ENCODE data around the gene NAA15. TPM values are rescaled to one million over a fixed set of nuclear protein-coding genes. Genes with fewer than 3 reads are reported as not detected.
"Not testable (repeated sequence)": the region's sequence is repeated elsewhere in the genome, so short reads cannot be mapped to it uniquely, and the experiment has no call there.

Gene NAA15
- total RNA-seq, 2 donors from 2014 or later: 55.2 to 62.1 TPM

DNA sequence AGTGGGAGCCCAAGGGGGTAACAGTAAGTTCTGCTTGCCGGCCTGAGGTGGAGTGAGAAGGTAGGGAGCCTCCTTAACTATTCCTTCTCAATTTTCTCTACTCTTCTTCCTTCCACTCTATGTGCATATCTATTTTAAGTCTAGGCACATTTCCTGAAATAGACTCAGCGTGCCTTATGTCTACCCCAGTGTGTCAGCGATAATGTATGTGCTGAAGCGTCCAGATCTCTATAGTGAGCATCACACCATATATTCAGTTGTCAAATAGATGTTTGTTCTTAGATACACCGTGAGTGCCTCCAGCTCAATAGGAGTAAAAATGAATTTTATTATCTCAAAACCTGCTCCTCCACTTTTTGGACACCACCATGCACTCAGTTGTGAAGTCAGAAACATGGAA lies 101.1 kb downstream of the NAA15 start:
- H3K9me3 ChIP-seq (ENCODE audit: control insufficient read depth, low read length, poor library complexity, severe bottlenecking): no peaks in the 10 kb centered on the region
- ATAC-seq (no peak), DNase-seq (no peak)
- Mint-ChIP-seq H3K27ac (no peak overlapping the region), H3K27me3 (no peaks in the 10 kb centered on the region), H3K4me1 (peaks cover 5% of the 10 kb centered on the region), H3K4me3 (no peak overlapping the region), H3K36me3 (ENCODE audit: low read depth) (peaks cover under 1% of the 10 kb centered on the region)

- no peak for ATAC-seq
- Mint-ChIP-seq H3K27ac (no peak overlapping the region), H3K4me1 (peaks cover 5% of the 10 kb centered on the region), H3K4me3 (no peak overlapping the region), H3K27me3 (no peaks in the 10 kb centered on the region), H3K36me3 (ENCODE audit: low read depth) (peaks cover 2% of the 10 kb centered on the region)
- H3K9me3 ChIP-seq (ENCODE audit: control insufficient read depth, low read length, poor library complexity, severe bottlenecking): no peaks in the 10 kb centered on the region
- DNase-seq: no peak
These were observed 102.2 kb downstream of the NAA15 start for GRCh38 chr4:139403462-139403861.

DNA sequence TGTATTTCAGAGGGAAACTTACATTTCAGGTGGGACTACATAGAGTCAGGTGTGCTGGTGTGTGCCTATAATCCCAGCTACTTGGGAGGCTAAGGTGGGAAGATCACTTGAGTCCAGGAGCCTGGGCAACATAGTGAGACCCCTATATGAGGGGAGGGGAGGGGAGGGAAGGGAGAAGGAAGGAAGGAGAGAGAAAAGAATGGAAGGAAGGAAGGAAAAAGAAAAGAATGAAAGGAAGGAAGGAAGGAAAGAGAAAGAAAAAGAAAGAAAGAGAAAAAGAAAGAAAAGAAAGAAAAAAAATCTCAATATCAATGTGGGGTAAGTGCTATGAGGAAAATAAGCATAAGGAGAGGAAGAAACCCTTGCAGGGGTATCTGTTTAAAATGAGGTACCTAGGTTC lies 109.0 kb downstream of the NAA15 start:
- peak overlapping the region; percentile 12 for H3K27ac Mint-ChIP-seq
- no peak overlapping the region for H3K4me3 Mint-ChIP-seq
- ATAC-seq (no peak), DNase-seq (no peak)
- H3K27me3 Mint-ChIP-seq: no peaks in the 10 kb centered on the region
- peaks cover 9% of the 10 kb centered on the region for H3K36me3 Mint-ChIP-seq (ENCODE audit: low read depth)
- H3K4me1 Mint-ChIP-seq: peaks cover 2% of the 10 kb centered on the region
- no peaks in the 10 kb centered on the region for H3K9me3 ChIP-seq (ENCODE audit: control insufficient read depth, low read length, poor library complexity, severe bottlenecking)

GRCh38 chr4:139414671-139415210 lies 113.4 kb downstream of the NAA15 start:
- H3K27ac Mint-ChIP-seq: not testable (repeated sequence)

GRCh38 chr4:139416073-139416673 lies 114.9 kb downstream of the NAA15 start:
- Mint-ChIP-seq H3K4me3 (no peak overlapping the region), H3K27me3 (no peaks in the 10 kb centered on the region), H3K36me3 (ENCODE audit: low read depth) (peaks cover 4% of the 10 kb centered on the region), H3K4me1 (peaks cover 7% of the 10 kb centered on the region), H3K27ac (no peak overlapping the region)
- DNase-seq (no peak), ATAC-seq (peak; percentile 49)
- no peaks in the 10 kb centered on the region for H3K9me3 ChIP-seq (ENCODE audit: control insufficient read depth, low read length, poor library complexity, severe bottlenecking)

More at GRCh38 chr4:139414671-139415210, 113.4 kb downstream of the NAA15 start:
- not testable (repeated sequence) for ATAC-seq; H3K36me3 Mint-ChIP-seq (ENCODE audit: low read depth); H3K27me3 Mint-ChIP-seq; H3K4me3 Mint-ChIP-seq; H3K9me3 ChIP-seq (ENCODE audit: control insufficient read depth, low read length, poor library complexity, severe bottlenecking); DNase-seq; H3K4me1 Mint-ChIP-seq

- no peak for DNase-seq
- Mint-ChIP-seq H3K4me1 (peaks cover 7% of the 10 kb centered on the region), H3K27ac (no peak overlapping the region), H3K27me3 (no peaks in the 10 kb centered on the region), H3K4me3 (no peak overlapping the region), H3K36me3 (ENCODE audit: low read depth) (peaks cover 4% of the 10 kb centered on the region)
- ATAC-seq: peak; percentile 50
- no peaks in the 10 kb centered on the region for H3K9me3 ChIP-seq (ENCODE audit: control insufficient read depth, low read length, poor library complexity, severe bottlenecking)
These were observed 118.1 kb downstream of the NAA15 start for GRCh38 chr4:139419388-139419914.

- Mint-ChIP-seq H3K4me1 (peaks cover 7% of the 10 kb centered on the region), H3K27me3 (no peaks in the 10 kb centered on the region), H3K36me3 (ENCODE audit: low read depth) (peaks cover 4% of the 10 kb centered on the region), H3K27ac (no peak overlapping the region), H3K4me3 (no peak overlapping the region)
- DNase-seq: no peak
- H3K9me3 ChIP-seq (ENCODE audit: control insufficient read depth, low read length, poor library complexity, severe bottlenecking): no peaks in the 10 kb centered on the region
- no peak for ATAC-seq
These were observed 119.3 kb downstream of the NAA15 start for GRCh38 chr4:139420652-139421051.

DNA sequence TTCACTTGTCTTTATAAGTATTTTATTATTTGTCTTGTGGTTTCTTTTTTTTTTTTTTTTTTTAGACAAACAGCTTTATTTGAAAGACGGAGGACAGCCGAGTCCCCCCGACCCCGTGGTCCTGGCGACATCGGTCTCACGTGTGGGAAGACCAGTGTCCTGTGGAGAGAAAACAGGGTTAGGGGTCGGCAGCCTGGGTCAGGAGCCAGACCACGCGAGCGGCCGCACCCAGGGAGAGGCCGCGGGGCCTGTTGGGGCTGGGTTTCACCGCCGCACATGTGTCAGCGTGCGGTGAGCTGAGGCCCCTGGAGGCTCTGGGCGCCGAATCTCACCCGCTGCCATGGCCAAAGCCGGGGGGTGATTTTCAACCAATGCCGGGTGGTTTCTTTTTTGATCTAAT lies 134.8 kb downstream of the NAA15 start:
- no peak for DNase-seq
- ATAC-seq: no peak
- H3K4me1 Mint-ChIP-seq: no peaks in the 10 kb centered on the region
- no peak overlapping the region for H3K27ac Mint-ChIP-seq
- no peaks in the 10 kb centered on the region for H3K9me3 ChIP-seq (ENCODE audit: control insufficient read depth, low read length, poor library complexity, severe bottlenecking)
- no peak overlapping the region for H3K4me3 Mint-ChIP-seq
- H3K36me3 Mint-ChIP-seq (ENCODE audit: low read depth): peaks cover 2% of the 10 kb centered on the region
- H3K27me3 Mint-ChIP-seq: no peaks in the 10 kb centered on the region

DNA sequence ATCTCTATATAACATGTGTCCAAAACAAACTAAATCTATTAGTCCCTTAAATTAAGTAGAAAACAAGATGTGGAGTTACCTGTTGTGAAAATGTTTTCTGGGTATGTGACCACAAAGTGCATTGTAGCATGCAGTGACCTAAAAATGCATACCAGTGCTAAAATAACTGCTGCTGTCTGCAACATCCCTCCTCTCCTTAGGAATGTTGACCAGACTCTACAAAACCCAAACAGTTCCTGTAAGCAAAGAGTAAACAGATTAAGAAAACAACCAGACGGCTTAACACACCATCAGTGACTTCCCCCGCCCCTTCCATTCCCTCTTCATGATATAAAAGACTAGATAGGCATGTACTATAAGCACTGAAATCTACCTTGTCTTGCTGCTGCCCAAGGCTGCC lies 136.8 kb downstream of the NAA15 start:
- DNase-seq (no peak), ATAC-seq (no peak)
- Mint-ChIP-seq H3K27ac (no peak overlapping the region), H3K4me3 (no peak overlapping the region), H3K4me1 (no peaks in the 10 kb centered on the region), H3K36me3 (ENCODE audit: low read depth) (peaks cover 2% of the 10 kb centered on the region), H3K27me3 (no peaks in the 10 kb centered on the region)
- no peaks in the 10 kb centered on the region for H3K9me3 ChIP-seq (ENCODE audit: control insufficient read depth, low read length, poor library complexity, severe bottlenecking)

DNA sequence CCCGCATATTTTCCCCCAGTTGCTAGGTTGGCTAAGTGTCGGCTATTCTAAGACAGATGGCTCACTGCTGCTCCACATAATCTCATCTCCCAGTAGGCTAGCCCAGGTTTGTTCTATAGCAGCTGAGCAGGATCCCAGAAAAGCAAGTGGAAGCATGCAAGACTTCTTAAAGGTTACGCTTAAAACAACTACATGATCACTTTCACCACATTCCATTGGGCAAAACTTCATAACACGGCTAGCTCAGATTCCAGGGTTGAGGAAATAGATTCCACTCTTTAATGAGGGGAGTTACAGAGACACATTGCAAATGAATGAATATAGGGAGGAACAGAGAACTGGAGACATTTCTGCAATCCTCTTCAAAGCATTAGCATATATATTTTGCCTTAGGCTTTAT lies 139.7 kb downstream of the NAA15 start:
- Mint-ChIP-seq H3K4me3 (no peak overlapping the region), H3K27me3 (no peaks in the 10 kb centered on the region), H3K36me3 (ENCODE audit: low read depth) (peaks cover 2% of the 10 kb centered on the region), H3K4me1 (no peaks in the 10 kb centered on the region), H3K27ac (no peak overlapping the region)
- DNase-seq: no peak
- H3K9me3 ChIP-seq (ENCODE audit: control insufficient read depth, low read length, poor library complexity, severe bottlenecking): no peaks in the 10 kb centered on the region
- ATAC-seq: no peak

- DNase-seq (no peak), ATAC-seq (no peak)
- Mint-ChIP-seq H3K36me3 (ENCODE audit: low read depth) (no peaks in the 10 kb centered on the region), H3K4me3 (no peak overlapping the region), H3K27me3 (no peaks in the 10 kb centered on the region), H3K4me1 (peaks cover 3% of the 10 kb centered on the region), H3K27ac (no peak overlapping the region)
- no peaks in the 10 kb centered on the region for H3K9me3 ChIP-seq (ENCODE audit: control insufficient read depth, low read length, poor library complexity, severe bottlenecking)
These were observed 142.4 kb downstream of the NAA15 start for GRCh38 chr4:139443661-139444060.

DNA sequence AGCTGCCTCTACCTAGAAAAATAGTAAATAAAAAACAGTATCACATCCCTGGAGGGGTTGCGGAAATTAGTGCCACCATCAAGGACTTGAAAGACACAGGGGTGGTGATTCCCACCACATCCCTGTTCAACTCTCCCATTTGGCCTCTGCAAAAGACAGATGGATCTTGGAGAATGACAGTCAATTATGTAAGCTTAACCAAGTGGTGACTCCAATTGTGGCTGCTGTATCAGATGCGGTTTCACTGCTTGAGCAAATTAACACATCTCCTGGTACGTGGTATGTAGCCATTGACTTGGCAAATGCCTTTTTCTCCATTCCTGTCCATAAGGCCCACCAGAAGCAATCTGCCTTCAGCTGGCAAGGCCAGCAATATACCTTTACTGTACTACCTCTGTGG lies 143.6 kb downstream of the NAA15 start:
- not testable (repeated sequence) for H3K27ac Mint-ChIP-seq; ATAC-seq; H3K4me1 Mint-ChIP-seq; DNase-seq; H3K4me3 Mint-ChIP-seq; H3K9me3 ChIP-seq (ENCODE audit: control insufficient read depth, low read length, poor library complexity, severe bottlenecking); H3K36me3 Mint-ChIP-seq (ENCODE audit: low read depth); H3K27me3 Mint-ChIP-seq

DNA sequence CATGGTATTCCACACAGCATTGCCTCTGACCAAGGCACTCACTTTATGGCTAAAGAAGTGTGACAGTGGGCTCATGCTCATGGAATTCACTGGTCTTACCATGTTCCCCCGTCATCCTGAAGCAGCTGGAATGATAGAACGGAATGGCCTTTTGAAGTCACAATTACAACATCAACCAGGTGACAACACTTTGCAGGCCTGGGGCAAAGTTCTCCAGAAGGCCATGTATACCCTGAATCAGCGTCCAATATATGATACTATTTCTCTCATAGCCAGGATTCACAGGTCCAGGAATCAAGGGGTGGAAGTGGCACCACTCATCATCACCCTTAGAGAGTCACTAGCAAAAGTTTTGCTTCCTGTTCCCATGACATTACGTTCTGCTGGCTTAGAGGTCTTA lies 145.8 kb downstream of the NAA15 start:
- not testable (repeated sequence) for DNase-seq; H3K36me3 Mint-ChIP-seq (ENCODE audit: low read depth); H3K9me3 ChIP-seq (ENCODE audit: control insufficient read depth, low read length, poor library complexity, severe bottlenecking); H3K4me3 Mint-ChIP-seq; ATAC-seq; H3K27ac Mint-ChIP-seq; H3K27me3 Mint-ChIP-seq
- peaks cover 10% of the 10 kb centered on the region for H3K4me1 Mint-ChIP-seq

GRCh38 chr4:139450586-139450985 lies 149.3 kb downstream of the NAA15 start:
- H3K4me1 Mint-ChIP-seq: peaks cover 30% of the 10 kb centered on the region
- H3K27me3 Mint-ChIP-seq: no peaks in the 10 kb centered on the region
- H3K36me3 Mint-ChIP-seq (ENCODE audit: low read depth): no peaks in the 10 kb centered on the region
- no peak overlapping the region for H3K4me3 Mint-ChIP-seq
- ATAC-seq: no peak
- H3K9me3 ChIP-seq (ENCODE audit: control insufficient read depth, low read length, poor library complexity, severe bottlenecking): no peaks in the 10 kb centered on the region
- no peak for DNase-seq
- H3K27ac Mint-ChIP-seq: no peak overlapping the region
